ENCODE measurements around the gene ACLY. TPM values are rescaled to one million over a fixed set of nuclear protein-coding genes. Genes with fewer than 3 reads are reported as not detected.

ACLY gene
- total and polyA plus RNA-seq, 8 donors = 73.0 to 204 (median 87.3) TPM

DNA sequence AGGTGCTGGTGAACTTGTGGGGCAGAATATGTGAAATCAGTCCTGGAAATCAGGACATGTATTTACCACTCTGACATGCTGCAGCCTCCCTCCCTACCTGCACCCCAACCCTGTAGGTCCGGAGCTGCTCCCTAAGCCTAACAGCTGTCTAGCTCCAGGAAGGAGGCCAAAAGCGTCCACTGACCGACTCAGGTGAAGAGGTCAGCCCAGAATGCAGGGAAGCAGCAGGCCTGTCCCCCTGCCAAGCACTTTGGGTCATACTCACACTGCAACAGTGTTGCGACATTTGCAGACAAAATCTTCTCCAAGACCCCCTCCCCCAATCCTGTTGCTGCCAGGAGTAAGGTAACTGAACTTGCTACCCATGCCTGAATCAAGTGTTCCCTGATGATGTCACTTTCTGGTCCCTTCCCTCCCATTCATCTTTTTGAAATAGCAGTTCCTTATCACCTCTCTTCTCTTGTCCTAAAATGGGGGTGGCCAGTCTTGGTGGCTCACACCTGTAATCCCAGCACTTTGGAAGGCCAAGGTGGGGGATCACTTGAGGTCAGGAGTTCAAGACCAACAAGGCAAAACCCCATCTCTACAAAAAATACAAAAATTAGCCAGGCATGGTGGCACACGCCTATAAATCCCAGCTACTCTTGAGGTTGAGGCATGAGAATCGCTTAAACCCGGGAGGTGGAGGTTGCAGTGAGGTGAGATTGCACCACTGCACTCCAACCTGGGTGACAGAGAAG, 1.3 kb upstream of the ACLY start:
- Histone ChIP-seq H3K4me3 (peak overlapping the region in 1 of 2 donors; percentile 98), H3K36me3 (peaks cover 0 to 5% of the 10 kb centered on the region in 2 donors), H3K9me3 (no peaks in the 10 kb centered on the region), H3K27me3 (no peaks in the 10 kb centered on the region), H3K27ac (peak overlapping the region in 1 of 2 donors; percentile 90), H3K4me1 (peaks cover 17 to 37% of the 10 kb centered on the region in 2 donors)
- TF ChIP-seq CTCF (IDR thresholded peaks at IDR 0.05) = no peak
- ATAC-seq = peak; percentile 1
- peak in 1 of 4 donors; percentile 52 for DNase-seq
- intact Hi-C loops (cut with DNase I) = no loop called here

DNA sequence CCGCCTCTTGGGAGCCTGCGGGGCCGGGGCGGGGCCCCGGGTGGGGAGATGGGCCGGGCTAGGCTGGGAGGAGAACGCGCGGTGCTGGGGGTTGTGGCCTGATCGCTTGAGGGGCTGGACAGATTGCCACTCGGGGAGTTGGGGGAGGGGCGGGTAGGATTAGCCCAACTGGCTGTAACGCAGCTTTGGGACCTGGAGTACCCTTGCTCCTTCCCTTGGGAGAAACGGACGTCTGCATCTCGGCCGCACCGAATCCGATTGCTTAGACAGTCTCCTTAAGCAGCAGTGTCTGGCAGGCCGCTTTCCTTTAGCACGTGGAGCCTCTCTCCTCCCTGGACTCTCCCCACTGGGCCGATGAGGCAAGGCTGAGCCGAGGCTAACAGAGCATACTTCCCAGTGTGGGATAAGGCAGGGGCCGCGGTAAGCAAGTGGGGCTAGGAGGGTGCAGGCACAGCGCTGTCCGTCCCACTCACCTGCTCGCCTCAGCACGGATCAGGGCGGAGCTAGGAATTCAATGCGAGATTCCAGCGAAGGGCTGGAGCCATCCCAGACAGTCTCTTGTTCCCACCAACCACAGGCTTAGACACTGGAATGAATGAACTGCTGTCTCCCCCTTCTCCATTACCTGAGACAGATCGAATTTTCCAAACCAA, 540 bp upstream of the ACLY start:
- H3K4me3 ChIP-seq = peak overlapping the region; percentile 98 to 100
- H3K27ac ChIP-seq = peak overlapping the region; percentile 76 to 90
- no peaks in the 10 kb centered on the region for H3K27me3 ChIP-seq
- intact Hi-C loops (cut with DNase I) = no loop called here
- H3K36me3 ChIP-seq = peaks cover 0 to 5% of the 10 kb centered on the region in 2 donors
- peak in 1 of 4 donors; percentile 81 for DNase-seq
- peaks cover 22 to 45% of the 10 kb centered on the region in 2 donors for H3K4me1 ChIP-seq
- ATAC-seq = peak; percentile 45
- H3K9me3 ChIP-seq = no peaks in the 10 kb centered on the region
- no peak for TF ChIP-seq CTCF (IDR thresholded peaks at IDR 0.05)

GRCh38 chr17:41917679-41918313, 955 bp downstream of the ACLY start:
- peak overlapping the region; percentile 98 to 100 for H3K4me3 ChIP-seq
- intact Hi-C loops (cut with DNase I) = no loop called here
- peak; percentile 30 to 89 (median 60) for DNase-seq
- peak; percentile 9 for ATAC-seq
- H3K27ac ChIP-seq = peak overlapping the region; percentile 89 to 90
- TF ChIP-seq CTCF (IDR thresholded peaks at IDR 0.05) = no peak
- peaks cover 26 to 55% of the 10 kb centered on the region in 2 donors for H3K4me1 ChIP-seq
- no peaks in the 10 kb centered on the region for H3K9me3 ChIP-seq
- H3K36me3 ChIP-seq = peaks cover 0 to 20% of the 10 kb centered on the region in 2 donors
- no peaks in the 10 kb centered on the region for H3K27me3 ChIP-seq

DNA sequence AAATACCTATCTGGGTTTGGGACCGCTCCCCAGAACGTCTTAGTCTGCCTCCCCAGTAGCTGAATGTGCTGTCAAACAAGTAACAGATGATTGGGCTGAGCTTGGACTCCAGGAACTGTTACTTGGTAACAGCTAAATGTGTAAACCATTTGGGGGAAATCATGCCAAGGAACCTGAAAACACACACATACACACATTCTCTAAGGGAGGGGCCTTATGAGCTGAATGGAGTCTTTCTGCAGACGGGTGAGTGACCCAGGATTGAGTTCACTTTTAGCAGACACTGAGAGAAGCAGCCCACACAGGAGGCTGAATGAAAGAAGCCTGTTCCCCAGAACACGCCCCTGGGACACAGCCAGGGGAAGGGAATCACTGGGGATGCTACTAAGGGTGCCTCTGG, 1.6 kb downstream of the ACLY start:
- DNase-seq (peak in 1 of 4 donors; percentile 42), ATAC-seq (no peak)
- intact Hi-C loops (cut with DNase I) = no loop called here
- peaks cover 0 to 26% of the 10 kb centered on the region in 2 donors for H3K36me3 ChIP-seq
- H3K4me1 ChIP-seq = peaks cover 26 to 55% of the 10 kb centered on the region in 2 donors
- H3K4me3 ChIP-seq = peak overlapping the region; percentile 98 to 100
- no peaks in the 10 kb centered on the region for H3K9me3 ChIP-seq
- H3K27ac ChIP-seq = no peak overlapping the region
- no peaks in the 10 kb centered on the region for H3K27me3 ChIP-seq
- no peak for TF ChIP-seq CTCF (IDR thresholded peaks at IDR 0.05)

DNA sequence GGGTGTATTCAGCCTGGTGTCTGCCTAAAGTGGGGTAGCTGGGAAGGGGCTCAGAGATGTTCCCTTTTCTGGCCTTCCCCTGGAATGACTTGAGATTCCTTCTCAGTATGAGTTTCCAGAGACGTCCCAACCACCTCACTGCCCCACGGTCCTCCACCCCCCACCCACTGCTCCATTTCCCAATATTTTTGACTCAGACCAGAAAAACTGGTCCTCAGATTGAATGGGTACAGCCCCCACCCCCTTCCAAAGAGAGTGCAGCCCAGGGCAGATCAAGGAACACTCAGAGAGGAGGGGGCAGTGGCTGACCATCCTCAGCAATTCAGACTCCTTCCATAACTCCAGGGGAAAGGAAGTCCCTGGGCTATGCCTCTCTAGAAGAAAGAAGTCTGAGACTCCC, 3.2 kb downstream of the ACLY start:
- H3K9me3 ChIP-seq = no peaks in the 10 kb centered on the region
- intact Hi-C loops (cut with DNase I) = no loop called here
- no peak for ATAC-seq
- H3K27me3 ChIP-seq = no peaks in the 10 kb centered on the region
- H3K36me3 ChIP-seq = peaks cover 0 to 42% of the 10 kb centered on the region in 2 donors
- no peak overlapping the region for H3K27ac ChIP-seq
- TF ChIP-seq CTCF (IDR thresholded peaks at IDR 0.05) = no peak
- peaks cover 26 to 55% of the 10 kb centered on the region in 2 donors for H3K4me1 ChIP-seq
- DNase-seq = no peak
- H3K4me3 ChIP-seq = no peak overlapping the region
